Astrocyte (in vitro differentiated cells and primary cell): Measurements from ENCODE around the gene IL34. TPM values are rescaled to one million over a fixed set of nuclear protein-coding genes. Genes with fewer than 3 reads are reported as not detected.
"Not testable (repeated sequence)": the region's sequence is repeated elsewhere in the genome, so short reads cannot be mapped to it uniquely, and the experiment has no call there.

Experiments
- DNase-seq: peaks from one replicate; pipeline ENCODE4 v3.0.0-alpha.2; 2010; ENCODE audit warnings: low read depth
- FAIRE-seq: peaks from 2 replicates; lab custom pipeline; 2011; peaks lifted over from hg19 to GRCh38; lab: Jason Lieb, UNC
- H2AFZ ChIP-seq: 2 replicates; pipeline ENCODE4 v1.6.0; 2012; ENCODE audit warnings: low read depth, low read length, inconsistent platforms
- H3K27ac ChIP-seq: 2 replicates; pipeline ENCODE4 v1.5.1; 2011; ENCODE audit warnings: low read depth, low read length, inconsistent platforms
- H3K27me3 ChIP-seq: 2 replicates; pipeline ENCODE4 v1.6.0; 2011; ENCODE audit warnings: low read length, inconsistent platforms; ENCODE audit not compliant: insufficient read depth
- H3K36me3 ChIP-seq: 2 replicates; pipeline ENCODE4 v1.5.1; 2011; ENCODE audit warnings: low read length, inconsistent platforms; ENCODE audit not compliant: insufficient read depth
- H3K4me1 ChIP-seq: 2 replicates; pipeline ENCODE4 v1.5.1; 2011; ENCODE audit warnings: low read length, inconsistent platforms; ENCODE audit not compliant: insufficient read depth
- H3K4me2 ChIP-seq: 2 replicates; pipeline ENCODE4 v1.6.0; 2012; ENCODE audit warnings: low read length, inconsistent platforms
- H3K4me3 ChIP-seq: 2 replicates; pipeline ENCODE4 v1.5.1; 2011; ENCODE audit warnings: low read depth, mild to moderate bottlenecking, low read length, inconsistent platforms; ENCODE audit not compliant: insufficient read depth
- H3K79me2 ChIP-seq: 2 replicates; pipeline ENCODE4 v1.6.0; 2012; ENCODE audit warnings: mild to moderate bottlenecking, low read length, inconsistent platforms; ENCODE audit not compliant: insufficient read depth
- H3K9ac ChIP-seq: 2 replicates; pipeline ENCODE4 v1.6.0; 2012; ENCODE audit warnings: mild to moderate bottlenecking, low read length, inconsistent platforms
- H3K9me3 ChIP-seq: 2 replicates; pipeline ENCODE4 v1.5.1; 2012; ENCODE audit warnings: low read depth, mild to moderate bottlenecking, low read length, inconsistent platforms; ENCODE audit not compliant: insufficient read depth
- H4K20me1 ChIP-seq: 2 replicates; pipeline ENCODE4 v1.6.0; 2012; ENCODE audit warnings: low read length, inconsistent platforms; ENCODE audit not compliant: insufficient read depth
- H3K27ac Mint-ChIP-seq: one replicate; pipeline ENCODE4 v1.8.0; 2021; ENCODE audit warnings: mild to moderate bottlenecking, mixed read lengths; ENCODE audit not compliant: unreplicated experiment
- H3K27me3 Mint-ChIP-seq: one replicate; pipeline ENCODE4 v1.8.0; 2021; ENCODE audit warnings: low read depth, mixed read lengths; ENCODE audit not compliant: unreplicated experiment
- H3K36me3 Mint-ChIP-seq: one replicate; pipeline ENCODE4 v1.8.0; 2021; ENCODE audit warnings: low read depth, mixed read lengths; ENCODE audit not compliant: unreplicated experiment
- H3K4me1 Mint-ChIP-seq: one replicate; pipeline ENCODE4 v1.8.0; 2021; ENCODE audit warnings: low read depth, mixed read lengths; ENCODE audit not compliant: unreplicated experiment
- H3K4me3 Mint-ChIP-seq: one replicate; pipeline ENCODE4 v1.8.0; 2021; ENCODE audit warnings: mild to moderate bottlenecking, moderate library complexity, mixed read lengths; ENCODE audit not compliant: unreplicated experiment
- H3K9me3 Mint-ChIP-seq: one replicate; pipeline ENCODE4 v1.8.0; 2021; ENCODE audit warnings: mild to moderate bottlenecking, mixed read lengths; ENCODE audit not compliant: unreplicated experiment
- CTCF ChIP-seq: IDR thresholded peaks from 2 replicates; pipeline ENCODE4 v1.5.1; 2011; ENCODE audit warnings: low read depth, mild to moderate bottlenecking, inconsistent platforms, low read length, moderate library complexity; ENCODE audit not compliant: insufficient read depth
- EZH2 ChIP-seq: IDR thresholded peaks from 2 replicates; pipeline ENCODE4 v1.6.1; 2012; ENCODE audit warnings: mild to moderate bottlenecking, low read length, inconsistent platforms; ENCODE audit not compliant: insufficient read depth
- total RNA-seq: library from RNA; stranded (reverse); gene quantifications from 2 replicates; pipeline ENCODE4 v1.2.1, GENCODE V29; 2021

IL34 gene
- total RNA-seq, 1 donor from 2014 or later = 0.34 TPM

DNA sequence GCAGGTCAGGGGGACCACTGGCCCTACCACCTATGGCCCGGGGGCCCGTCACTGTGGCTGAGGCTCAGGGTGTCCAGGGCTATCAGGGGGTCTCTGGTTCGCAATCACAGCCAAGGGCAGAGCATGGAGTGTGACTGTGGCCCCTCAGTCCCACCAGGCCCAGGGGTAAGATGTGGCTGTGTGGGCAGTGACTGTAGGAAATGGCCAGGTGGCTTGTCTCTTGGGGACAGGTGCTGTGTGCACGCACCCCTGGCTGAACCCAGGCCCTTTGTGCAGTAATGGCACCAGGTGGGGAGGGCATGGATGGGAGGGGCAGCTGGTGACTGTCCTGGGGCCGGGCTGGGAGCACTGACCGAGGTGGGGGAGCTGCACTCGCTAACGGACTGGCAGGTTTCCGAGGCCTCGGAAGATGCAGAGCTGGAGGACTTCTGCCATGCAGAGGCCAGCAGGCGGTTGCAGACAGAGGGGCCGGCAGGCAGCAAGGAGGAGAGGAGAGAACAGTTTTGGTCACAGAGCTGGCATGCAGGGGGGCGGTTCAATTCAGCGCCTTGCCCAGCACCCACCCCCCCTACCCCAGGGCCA is 18.8 kb downstream of the IL34 start:
- Histone ChIP-seq H3K9ac (no peak overlapping the region), H3K9me3 (no peaks in the 10 kb centered on the region), H3K36me3 (peaks cover 5% of the 10 kb centered on the region), H3K4me2 (no peak overlapping the region), H3K79me2 (no peaks in the 10 kb centered on the region), H3K27me3 (no peaks in the 10 kb centered on the region), H4K20me1 (peaks cover 19% of the 10 kb centered on the region), H3K4me3 (no peak overlapping the region), H3K27ac (no peak overlapping the region), H2AFZ (no peak overlapping the region), H3K4me1 (peaks cover 4% of the 10 kb centered on the region)
- FAIRE-seq (no peak), DNase-seq (no peak)
- Mint-ChIP-seq H3K27ac (no peak overlapping the region), H3K4me1 (peaks cover 2% of the 10 kb centered on the region), H3K27me3 (no peaks in the 10 kb centered on the region), H3K36me3 (peaks cover 19% of the 10 kb centered on the region), H3K4me3 (no peak overlapping the region), H3K9me3 (no peaks in the 10 kb centered on the region)
- TF ChIP-seq CTCF (no peak), EZH2 (no peak)

DNA sequence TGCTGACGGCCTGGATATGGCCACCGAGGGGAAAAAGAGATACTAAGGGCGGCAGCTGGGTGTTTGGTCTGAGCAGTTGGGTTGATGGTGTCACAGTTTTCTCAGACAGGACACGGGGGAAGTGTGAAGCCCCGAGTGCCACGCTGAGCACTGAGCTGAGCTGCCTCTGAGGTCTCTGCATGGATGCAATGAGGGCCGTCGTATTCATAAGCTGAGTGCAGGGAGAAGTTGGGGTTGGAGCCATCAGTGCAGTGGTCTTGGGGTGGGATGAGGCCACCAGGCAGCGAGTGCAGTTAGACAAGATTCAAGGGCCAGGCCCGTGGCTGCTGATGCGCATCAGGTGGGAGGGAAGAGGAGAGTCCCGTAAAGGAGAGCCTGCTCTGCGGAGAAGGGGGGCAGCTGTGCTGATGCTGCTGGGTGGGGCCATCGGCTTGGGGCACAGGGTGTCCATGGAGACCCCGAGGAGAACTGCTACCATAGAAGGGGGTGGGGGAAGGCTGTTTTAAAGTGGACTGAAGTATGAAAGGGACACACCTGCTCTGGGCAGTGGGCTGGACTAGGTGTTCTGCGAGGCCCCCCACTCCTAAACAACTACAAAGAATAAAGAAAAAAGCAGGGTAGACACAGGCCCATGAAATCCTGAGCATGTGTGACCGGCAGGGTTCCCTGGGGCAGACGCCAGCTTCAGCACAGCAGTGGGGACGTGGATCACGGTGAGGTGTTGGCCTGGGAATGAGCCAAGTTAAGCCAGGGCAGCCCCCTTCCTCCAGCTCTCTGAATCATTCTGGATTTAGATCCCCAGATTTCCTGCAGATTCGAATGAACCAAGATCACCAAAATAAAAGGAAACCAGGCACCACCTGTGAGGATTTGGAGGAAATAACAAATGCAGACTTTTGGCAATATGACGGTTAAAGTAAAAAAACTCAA is 19.7 kb downstream of the IL34 start:
- H3K9ac ChIP-seq = no peak overlapping the region
- H4K20me1 ChIP-seq = peaks cover 19% of the 10 kb centered on the region
- peaks cover 2% of the 10 kb centered on the region for H3K4me1 Mint-ChIP-seq
- H3K79me2 ChIP-seq = no peaks in the 10 kb centered on the region
- peaks cover 25% of the 10 kb centered on the region for H3K36me3 Mint-ChIP-seq
- DNase-seq = no peak
- H3K27me3 ChIP-seq = no peaks in the 10 kb centered on the region
- H3K4me2 ChIP-seq = no peak overlapping the region
- peak overlapping the region; percentile 15 for H3K27ac Mint-ChIP-seq
- H2AFZ ChIP-seq = no peak overlapping the region
- no peak for FAIRE-seq
- no peaks in the 10 kb centered on the region for H3K9me3 ChIP-seq
- no peak overlapping the region for H3K27ac ChIP-seq
- no peaks in the 10 kb centered on the region for H3K9me3 Mint-ChIP-seq
- H3K36me3 ChIP-seq = peaks cover 9% of the 10 kb centered on the region
- no peak for TF ChIP-seq EZH2
- no peak for TF ChIP-seq CTCF
- H3K4me3 ChIP-seq = no peak overlapping the region
- H3K4me3 Mint-ChIP-seq = no peak overlapping the region
- peaks cover 4% of the 10 kb centered on the region for H3K4me1 ChIP-seq
- H3K27me3 Mint-ChIP-seq = no peaks in the 10 kb centered on the region

DNA sequence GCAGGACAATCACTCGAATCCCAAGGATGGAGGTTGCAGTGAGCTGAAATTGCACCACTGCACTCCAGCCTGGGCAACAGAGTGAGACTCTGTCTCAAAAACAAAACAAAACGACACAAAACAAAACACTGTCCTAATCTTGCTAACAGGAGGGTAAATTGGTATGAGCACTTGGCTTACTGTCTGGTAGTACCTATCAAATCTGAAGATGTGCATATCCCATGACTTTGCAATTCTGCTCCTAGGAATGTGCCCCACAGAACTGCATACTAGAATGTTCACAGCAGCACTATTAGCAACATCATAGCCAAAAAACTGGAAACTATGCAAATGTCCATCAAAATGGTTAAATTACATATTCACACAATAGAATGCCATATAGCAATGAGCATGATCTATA is 23.8 kb downstream of the IL34 start:
- Mint-ChIP-seq H3K4me1 (no peaks in the 10 kb centered on the region), H3K27me3 (no peaks in the 10 kb centered on the region), H3K36me3 (peaks cover 33% of the 10 kb centered on the region), H3K27ac (no peak overlapping the region), H3K4me3 (peak overlapping the region; percentile 8), H3K9me3 (no peaks in the 10 kb centered on the region)
- Histone ChIP-seq H3K4me2 (no peak overlapping the region), H3K79me2 (no peaks in the 10 kb centered on the region), H3K4me3 (no peak overlapping the region), H3K27ac (no peak overlapping the region), H3K9ac (no peak overlapping the region), H3K9me3 (no peaks in the 10 kb centered on the region), H3K36me3 (peaks cover 13% of the 10 kb centered on the region), H2AFZ (no peak overlapping the region), H3K27me3 (no peaks in the 10 kb centered on the region), H4K20me1 (peaks cover 8% of the 10 kb centered on the region), H3K4me1 (no peaks in the 10 kb centered on the region)
- TF ChIP-seq CTCF = no peak
- TF ChIP-seq EZH2 = no peak
- DNase-seq (no peak), FAIRE-seq (no peak)

- not testable (repeated sequence) for H3K4me3 Mint-ChIP-seq, H3K79me2 ChIP-seq, H3K27me3 Mint-ChIP-seq, H2AFZ ChIP-seq, H3K27me3 ChIP-seq, H3K27ac Mint-ChIP-seq, H3K9me3 ChIP-seq, H3K27ac ChIP-seq, H3K9ac ChIP-seq, H3K9me3 Mint-ChIP-seq, H3K4me1 ChIP-seq, H3K4me3 ChIP-seq, H3K4me1 Mint-ChIP-seq, H3K4me2 ChIP-seq, H4K20me1 ChIP-seq, DNase-seq, FAIRE-seq
- H3K36me3 ChIP-seq = peaks cover 16% of the 10 kb centered on the region
- peaks cover 38% of the 10 kb centered on the region for H3K36me3 Mint-ChIP-seq
These were observed 24.6 kb downstream of the IL34 start for GRCh38 chr16:70670938-70671337.
